DOHH2 (cell line): ENCODE measurements around the gene DUOXA2.

ENCODE experiments used
- H3F3A ChIP-seq: fragments of 200-600 bp; sonication (generic), shearing (Covaris generic); 2 replicates; pipeline ENCODE4 v1.6.0; 2016; ENCODE audit warnings: antibody characterized with exemption, mild to moderate bottlenecking; ENCODE audit not compliant: control insufficient read depth, insufficient read depth
- H3K27ac ChIP-seq: fragments of 200-600 bp; sonication (generic); 2 replicates; pipeline ENCODE4 v1.5.1; 2014; ENCODE audit warnings: low read depth, mild to moderate bottlenecking, low read length, moderate library complexity
- H3K27me3 ChIP-seq: fragments of 200-600 bp; sonication (generic); 2 replicates; pipeline ENCODE4 v1.6.1; 2014; ENCODE audit warnings: mild to moderate bottlenecking, low read length, mixed read lengths; ENCODE audit not compliant: control insufficient read depth
- H3K36me3 ChIP-seq: fragments of 200-600 bp; sonication (generic); 2 replicates; pipeline ENCODE4 v1.6.1; 2014; ENCODE audit warnings: mild to moderate bottlenecking, low read length, moderate library complexity, mixed read lengths; ENCODE audit not compliant: control insufficient read depth
- H3K4me1 ChIP-seq: fragments of 200-600 bp; sonication (generic); 2 replicates; pipeline ENCODE4 v1.6.1; 2014; ENCODE audit warnings: mild to moderate bottlenecking, low read length, mixed read lengths; ENCODE audit not compliant: control insufficient read depth
- H3K4me2 ChIP-seq: fragments of 200-600 bp; sonication (generic); 2 replicates; pipeline ENCODE4 v1.6.0; 2014; ENCODE audit warnings: mild to moderate bottlenecking, low read length, moderate library complexity
- H3K4me3 ChIP-seq: fragments of 200-600 bp; sonication (generic); 2 replicates; pipeline ENCODE4 v1.5.1; 2014; ENCODE audit warnings: mild to moderate bottlenecking, low read length, mixed read lengths
- H3K79me2 ChIP-seq: fragments of 200-600 bp; sonication (generic); 2 replicates; pipeline ENCODE4 v1.6.1; 2014; ENCODE audit warnings: mild to moderate bottlenecking, low read length, mixed read lengths; ENCODE audit not compliant: control insufficient read depth
- H3K9me2 ChIP-seq: fragments of 200-600 bp; sonication (generic); replicated peaks from 2 replicates; pipeline ENCODE4 v1.6.1; 2014; ENCODE audit warnings: mild to moderate bottlenecking, low read length, mixed read lengths; ENCODE audit not compliant: control insufficient read depth
- H3K9me3 ChIP-seq: fragments of 200-600 bp; sonication (generic); 2 replicates; pipeline ENCODE4 v1.6.1; 2014; ENCODE audit warnings: antibody characterized with exemption, low read length, mixed read lengths; ENCODE audit not compliant: control insufficient read depth, insufficient read depth
- H4K20me1 ChIP-seq: fragments of 200-600 bp; sonication (generic); 2 replicates; pipeline ENCODE4 v1.6.0; 2014; ENCODE audit warnings: low read depth, mild to moderate bottlenecking, antibody characterized with exemption, low read length, moderate library complexity; ENCODE audit not compliant: control insufficient read depth, insufficient read depth
- CTCF ChIP-seq: fragments of 200-600 bp; sonication (generic); IDR thresholded peaks from one replicate; pipeline ENCODE4 v1.5.1; 2014; ENCODE audit warnings: antibody characterized with exemption, mild to moderate bottlenecking, low read depth, low read length; ENCODE audit not compliant: poor library complexity, severe bottlenecking
- EZH2phosphoT487 ChIP-seq: fragments of 200-600 bp; sonication (generic); IDR thresholded peaks from 2 replicates; pipeline ENCODE4 v1.6.1; 2017; ENCODE audit warnings: borderline replicate concordance, mild to moderate bottlenecking, antibody characterized with exemption, low read length, moderate library complexity, mixed read lengths

Gene DUOXA2

GRCh38 chr15:45118131-45118588, 4.0 kb downstream of the DUOXA2 start:
- no peaks in the 10 kb centered on the region for H4K20me1 ChIP-seq
- H3K9me3 ChIP-seq: no peaks in the 10 kb centered on the region
- H3K4me1 ChIP-seq: peaks cover 13% of the 10 kb centered on the region
- H3K9me2 ChIP-seq: no peaks in the 10 kb centered on the region
- peak overlapping the region; percentile 46 for H3K4me2 ChIP-seq
- H3K4me3 ChIP-seq: no peak overlapping the region
- H3K36me3 ChIP-seq: no peaks in the 10 kb centered on the region
- H3K79me2 ChIP-seq: no peaks in the 10 kb centered on the region
- no peak overlapping the region for H3K27ac ChIP-seq
- peaks cover 45% of the 10 kb centered on the region for H3K27me3 ChIP-seq
- TF ChIP-seq EZH2phosphoT487 (no peak), CTCF (peak; percentile 100)
- H3F3A ChIP-seq: no peaks in the 10 kb centered on the region

GRCh38 chr15:45118996-45119395, 4.9 kb downstream of the DUOXA2 start:
- TF ChIP-seq CTCF (no peak), EZH2phosphoT487 (no peak)
- Histone ChIP-seq H3K27me3 (peaks cover 37% of the 10 kb centered on the region), H4K20me1 (no peaks in the 10 kb centered on the region)

GRCh38 chr15:45120081-45120972, 6.2 kb downstream of the DUOXA2 start:
- Histone ChIP-seq H3K79me2 (no peaks in the 10 kb centered on the region), H3K36me3 (no peaks in the 10 kb centered on the region), H3K4me1 (peaks cover 3% of the 10 kb centered on the region; the same call in 1 of the 2 replicates), H3K27ac (no peak overlapping the region), H3K4me2 (no peak overlapping the region), H3K9me3 (no peaks in the 10 kb centered on the region), H3K4me3 (no peak overlapping the region), H3K9me2 (no peaks in the 10 kb centered on the region), H3F3A (no peaks in the 10 kb centered on the region), H3K27me3 (peaks cover 30% of the 10 kb centered on the region), H4K20me1 (no peaks in the 10 kb centered on the region)
- TF ChIP-seq EZH2phosphoT487 (no peak), CTCF (no peak)

More at GRCh38 chr15:45118996-45119395, 4.9 kb downstream of the DUOXA2 start:
- Histone ChIP-seq H3K27ac (no peak overlapping the region), H3K9me3 (no peaks in the 10 kb centered on the region), H3K4me2 (no peak overlapping the region), H3F3A (no peaks in the 10 kb centered on the region), H3K79me2 (no peaks in the 10 kb centered on the region), H3K36me3 (no peaks in the 10 kb centered on the region), H3K4me3 (no peak overlapping the region), H3K4me1 (peaks cover 11% of the 10 kb centered on the region), H3K9me2 (no peaks in the 10 kb centered on the region)
